ENCODE measurements around the gene LRSAM1.

LRSAM1 gene

DNA sequence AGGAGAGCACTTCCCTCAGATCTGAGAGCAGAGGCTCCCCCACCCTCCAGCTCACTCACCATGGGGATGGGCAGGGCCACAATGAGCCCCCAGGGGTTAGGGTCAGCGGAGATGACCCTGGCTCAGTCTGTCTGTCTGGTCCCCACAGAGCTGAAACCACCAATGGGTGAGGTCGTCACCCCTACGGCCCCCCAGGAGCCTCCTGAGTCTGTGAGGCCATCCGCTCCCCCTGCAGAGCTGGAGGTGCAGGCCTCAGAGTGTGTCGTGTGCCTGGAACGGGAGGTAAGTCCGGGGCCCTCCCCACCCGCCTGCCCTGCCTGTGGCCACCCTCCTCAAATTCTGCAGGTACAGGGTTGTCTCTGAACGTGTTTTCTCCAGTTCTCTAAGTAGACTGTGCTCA is 49.6 kb downstream of the LRSAM1 start:
- no peak for DNase-seq

GRCh38 chr9:127501821-127502343 is 50.6 kb downstream of the LRSAM1 start:
- no peak for DNase-seq

DNA sequence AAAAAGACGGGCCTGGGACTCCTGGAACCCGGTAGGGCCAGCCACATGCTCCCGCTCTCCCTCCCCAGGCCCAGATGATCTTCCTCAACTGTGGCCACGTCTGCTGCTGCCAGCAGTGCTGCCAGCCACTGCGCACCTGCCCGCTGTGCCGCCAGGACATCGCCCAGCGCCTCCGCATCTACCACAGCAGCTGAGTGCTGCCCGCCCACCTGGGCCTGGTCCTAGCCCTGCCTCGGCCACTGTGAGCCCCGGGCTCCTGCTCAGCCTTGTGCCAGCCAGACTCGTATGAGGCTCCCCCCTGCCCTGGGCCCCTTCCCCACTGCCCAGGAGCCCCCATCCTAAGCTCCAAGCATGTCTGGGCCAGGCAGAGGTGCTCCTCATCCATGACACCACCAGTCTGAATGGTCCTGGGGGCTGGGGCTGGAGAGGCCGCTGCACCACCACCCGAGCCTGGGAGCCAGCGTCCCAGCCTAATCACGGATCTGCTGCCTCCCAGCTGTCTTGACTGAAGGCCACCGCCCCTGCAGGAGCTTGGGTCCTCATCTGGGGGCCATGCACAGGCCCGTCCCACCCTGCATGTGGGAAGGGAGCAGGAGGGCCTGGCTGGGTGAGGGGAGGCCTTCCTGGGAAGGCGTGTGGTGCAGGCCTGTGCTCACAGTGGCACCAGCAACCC is 51.5 kb downstream of the LRSAM1 start:
- DNase-seq: no peak

DNA sequence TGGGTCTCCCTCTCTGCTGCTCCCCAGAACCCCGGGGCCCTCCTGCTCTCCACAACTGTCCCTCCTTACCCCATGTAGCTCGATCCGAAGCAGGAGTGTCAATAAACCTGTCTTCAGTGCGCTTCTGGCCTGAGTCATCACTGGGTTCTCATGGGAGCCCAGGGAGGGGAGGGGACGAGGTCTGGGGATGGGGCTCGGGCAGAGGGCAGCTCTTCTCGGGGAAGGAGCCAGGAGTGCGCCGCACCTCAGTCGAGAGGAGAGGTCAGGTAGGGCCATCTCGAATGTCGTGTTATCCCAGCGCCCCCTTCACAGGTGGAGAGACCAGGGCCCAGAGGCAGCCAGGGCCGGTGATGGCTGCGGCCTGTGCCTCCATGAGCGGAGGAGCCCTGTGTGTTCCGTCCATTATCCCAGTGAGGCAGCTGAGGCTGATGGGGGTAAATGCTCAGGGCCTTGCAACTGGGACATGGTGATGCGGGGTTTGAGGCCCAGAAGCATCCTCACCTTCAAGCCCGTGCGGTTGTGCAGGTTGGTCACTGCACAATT is 52.1 kb downstream of the LRSAM1 start:
- DNase-seq: no peak

GRCh38 chr9:127503947-127504886 is 52.9 kb downstream of the LRSAM1 start:
- peak; percentile 34 for DNase-seq

DNA sequence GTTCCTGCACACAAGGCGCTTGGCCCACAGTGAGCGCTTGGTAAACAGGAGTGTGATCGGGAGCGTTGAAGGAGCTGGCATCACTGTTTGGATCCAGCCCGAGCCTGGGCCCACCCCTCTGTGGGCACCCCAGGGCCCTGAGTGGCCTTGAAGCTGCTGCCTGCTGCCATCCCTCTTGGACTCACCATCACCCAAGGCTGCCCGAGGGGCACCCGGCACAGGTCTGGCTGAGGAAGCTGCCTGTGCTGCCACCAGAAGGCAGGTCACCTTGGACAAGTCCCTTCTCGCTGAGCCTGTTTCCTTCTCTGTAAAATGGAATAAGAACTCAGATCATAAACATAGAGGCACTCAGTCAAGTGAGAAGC is 53.6 kb downstream of the LRSAM1 start:
- no peak for DNase-seq

- DNase-seq: no peak
These were observed 54.2 kb downstream of the LRSAM1 start for GRCh38 chr9:127505396-127506116.

DNA sequence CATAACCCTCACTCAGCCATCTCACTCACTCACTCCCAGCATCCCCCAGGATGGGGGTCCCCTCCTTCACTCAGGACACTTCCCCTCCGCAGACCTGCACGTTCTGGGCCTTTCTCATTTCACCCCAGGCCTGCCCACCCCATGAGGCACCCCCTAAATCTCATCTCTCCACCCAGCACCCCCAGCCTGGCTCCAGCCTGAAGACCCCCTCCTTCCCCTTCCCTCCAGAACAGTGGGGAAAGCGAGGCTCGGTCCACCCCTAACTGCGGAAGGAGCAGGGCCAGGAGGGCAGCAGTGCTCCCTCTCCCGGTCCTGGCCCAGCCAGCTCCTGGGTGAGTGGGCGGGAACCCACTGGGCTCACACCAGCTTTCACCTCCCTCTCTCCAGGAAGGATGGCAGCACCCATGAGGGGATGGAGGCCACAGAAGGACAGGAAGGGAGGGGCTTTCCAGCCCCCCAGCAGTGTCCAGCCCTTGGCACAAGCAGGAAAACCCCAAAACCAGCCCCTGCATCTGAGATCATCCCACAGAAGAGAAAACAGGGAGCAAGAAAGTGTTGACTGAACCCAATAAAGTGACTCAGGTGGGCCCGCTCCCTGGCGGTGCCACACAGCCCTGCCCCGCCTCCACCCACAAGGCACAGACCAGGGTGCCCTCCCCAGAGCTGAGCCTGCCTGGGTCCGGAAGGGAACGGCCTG is 55.0 kb downstream of the LRSAM1 start:
- DNase-seq: no peak

DNA sequence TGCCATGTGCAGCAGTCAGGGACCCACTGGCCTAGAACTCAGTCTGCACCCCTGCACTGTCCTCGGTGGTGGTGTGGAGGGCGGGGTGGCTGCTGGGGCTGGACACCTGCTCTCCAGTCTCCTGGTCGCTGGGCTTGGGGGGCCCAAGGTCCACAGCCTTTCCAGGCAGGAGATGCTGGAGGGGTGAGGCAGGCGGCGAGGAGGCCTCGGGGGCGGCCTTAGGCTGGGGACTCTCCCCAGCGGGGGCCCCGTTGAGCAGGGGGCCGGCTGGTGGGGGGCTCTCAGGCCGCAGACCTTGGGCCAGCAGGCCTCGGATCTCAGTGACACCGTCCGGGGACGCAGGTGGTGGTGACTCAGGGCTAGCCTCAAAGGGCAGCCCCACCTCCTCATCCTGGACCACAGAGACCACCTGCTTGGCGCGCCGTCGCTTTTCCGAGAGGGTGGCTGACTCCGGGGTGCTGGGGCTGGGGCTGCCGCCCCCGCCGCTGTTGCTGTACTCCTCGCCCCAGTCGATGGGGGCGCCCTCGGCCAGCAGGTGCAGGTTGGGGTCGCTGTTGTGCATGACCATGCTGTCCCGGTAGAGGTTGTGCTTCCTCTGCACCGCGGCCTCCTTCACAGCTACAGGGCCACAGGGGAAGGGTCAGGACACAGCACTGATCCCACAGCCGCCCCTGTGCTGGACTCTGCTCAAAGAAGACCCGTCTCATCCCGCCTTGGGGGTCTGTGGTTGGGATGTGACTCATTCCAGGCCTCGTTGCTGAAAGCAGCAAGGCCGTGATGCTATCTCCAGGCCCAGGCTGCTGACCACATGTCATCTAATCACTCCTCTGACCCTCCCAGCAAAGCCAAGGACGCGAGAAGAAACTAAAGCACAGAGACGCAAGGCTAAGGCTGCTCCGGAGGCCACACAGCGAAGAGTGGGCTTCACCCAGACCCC is 55.8 kb downstream of the LRSAM1 start:
- no peak for DNase-seq

DNA sequence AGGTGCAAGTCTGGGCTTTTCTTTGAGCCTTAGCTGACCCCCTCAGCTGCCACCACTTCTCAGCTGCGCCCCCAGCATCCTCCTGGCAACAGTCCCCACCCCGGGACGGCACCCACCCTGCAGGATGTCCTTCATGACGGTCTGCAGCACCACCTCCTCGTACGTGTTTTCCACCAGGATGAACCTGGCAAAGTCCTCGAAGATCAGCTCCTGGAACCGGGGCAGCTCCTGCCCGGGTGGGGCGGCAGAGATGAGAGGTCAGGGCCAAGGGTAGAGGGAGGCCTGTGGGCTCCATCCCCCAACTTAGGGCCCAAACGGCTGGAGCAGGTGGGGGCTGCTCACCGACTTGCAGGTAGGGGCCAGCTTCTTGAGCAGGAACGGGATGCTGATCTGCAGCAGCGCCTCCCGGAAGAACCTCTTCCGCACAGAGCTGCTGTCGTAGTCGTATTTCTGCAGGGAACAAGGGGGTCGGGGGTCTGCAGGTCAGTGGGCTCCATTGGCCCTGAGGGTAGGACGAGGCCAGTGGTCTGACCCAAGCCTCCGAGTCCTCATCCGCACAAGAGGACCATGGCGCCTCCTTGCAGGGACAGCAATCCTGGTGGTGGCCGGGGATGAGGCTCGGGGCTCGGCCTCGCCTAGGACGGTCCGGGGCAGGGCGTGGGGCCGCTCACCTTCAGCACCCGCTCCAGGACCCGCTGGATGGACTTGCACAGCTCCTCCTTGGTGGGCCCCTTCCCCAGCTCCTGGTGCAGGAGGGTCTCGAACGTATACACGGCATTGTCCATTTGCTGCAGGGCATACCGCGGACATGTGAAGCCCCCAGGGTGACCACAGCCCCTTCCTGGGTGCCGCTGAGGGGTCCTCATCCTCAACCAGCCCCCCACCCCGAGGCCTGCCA is 56.7 kb downstream of the LRSAM1 start:
- DNase-seq: no peak

GRCh38 chr9:127508901-127509260 is 57.6 kb downstream of the LRSAM1 start:
- no peak for DNase-seq

GRCh38 chr9:127509261-127509954 is 58.1 kb downstream of the LRSAM1 start:
- DNase-seq: no peak

- DNase-seq: no peak
These were observed 58.6 kb downstream of the LRSAM1 start for GRCh38 chr9:127509955-127510299.

DNA sequence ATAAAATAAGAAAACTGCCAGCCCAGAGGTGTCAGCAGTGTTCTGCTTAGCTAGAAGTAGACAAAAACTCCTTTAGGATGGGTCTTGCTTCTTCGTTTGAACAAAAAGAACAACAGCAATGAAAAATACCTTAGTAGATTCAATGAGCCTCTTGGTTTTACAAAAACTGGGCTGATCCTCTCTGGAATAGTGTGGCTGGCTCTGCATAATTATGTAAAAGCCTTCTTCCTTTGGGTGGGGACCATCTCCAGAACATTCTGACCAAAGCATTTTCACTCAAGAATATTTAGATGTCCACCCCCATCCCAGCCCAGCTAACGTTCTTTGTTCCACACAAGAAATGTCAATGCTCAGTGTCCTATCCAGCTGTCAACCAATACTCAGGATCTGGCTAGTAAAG is 63.2 kb downstream of the LRSAM1 start:
- no peak for DNase-seq

GRCh38 chr9:127516835-127517607 is 65.7 kb downstream of the LRSAM1 start:
- DNase-seq: no peak

GRCh38 chr9:127517620-127518019 is 66.3 kb downstream of the LRSAM1 start:
- DNase-seq: no peak

DNA sequence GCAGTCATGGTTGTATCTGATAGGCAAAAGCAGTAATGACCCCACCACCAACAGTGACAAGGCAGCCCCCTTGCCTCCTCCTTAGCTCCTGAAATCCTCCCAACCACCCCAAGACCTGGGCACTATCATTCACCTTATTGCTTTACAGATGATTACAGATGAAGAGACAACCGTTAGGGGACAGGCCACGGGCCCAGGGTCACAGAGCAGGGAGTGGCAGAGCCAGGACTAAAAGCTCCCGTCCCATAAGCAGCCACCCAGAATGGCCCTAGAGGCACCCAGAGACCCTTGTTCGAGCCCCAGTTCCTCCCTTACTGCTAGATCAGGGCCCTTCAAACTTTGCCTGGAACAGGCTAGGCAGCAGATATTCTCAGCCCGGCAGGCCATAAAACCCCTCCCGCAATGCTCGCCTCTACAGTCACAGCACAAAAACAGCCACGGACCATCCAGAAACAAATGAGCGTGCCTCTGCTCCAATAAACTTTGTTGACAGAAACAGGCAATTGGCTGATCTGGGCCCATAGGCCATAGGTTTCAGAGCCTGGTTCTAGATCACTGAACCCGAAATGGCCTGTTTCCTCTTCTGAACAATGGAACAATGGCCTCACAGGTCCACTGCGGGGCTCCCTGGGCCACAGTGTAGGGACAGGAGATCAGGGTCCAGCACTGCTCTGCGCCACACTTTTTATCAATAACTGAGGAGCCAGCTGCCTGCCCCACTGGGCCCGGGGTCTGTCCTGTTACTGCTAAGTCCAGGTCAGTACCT is 67.0 kb downstream of the LRSAM1 start:
- DNase-seq: no peak

All from DMS79 (cell line).